WTC11 (cell line): Measurements from ENCODE around the gene CWH43. TPM values are rescaled to one million over a fixed set of nuclear protein-coding genes. Genes with fewer than 3 reads are reported as not detected.

Experiments
- ATAC-seq: fragments of 200-7000 bp; cut with Tn5 transposase; 2 replicates; pipeline ENCODE4 v1.10.0; 2021; ENCODE audit warnings: mild to moderate bottlenecking, moderate library complexity
- CTCF ChIA-PET: fragments of 300-600 bp; sonication (Branson Sonifier 250); formaldehyde crosslinking; loops from one replicate; lab custom pipeline; 2021; ENCODE audit warnings: antibody characterized with exemption; lab: Charles Lee
- POLR2A ChIA-PET: fragments of 350-600 bp; sonication (Branson Sonifier 250); formaldehyde crosslinking; loops from one replicate; lab custom pipeline; 2021; ENCODE audit warnings: antibody characterized with exemption; lab: Charles Lee
- DNase-seq: peaks from one replicate; pipeline ENCODE4 v3.0.0; 2021; ENCODE audit warnings: low spot score
- H3K27ac Mint-ChIP-seq: 2 replicates; pipeline ENCODE4 v1.8.0; 2021; ENCODE audit warnings: mixed read lengths
- H3K27me3 Mint-ChIP-seq: 2 replicates; pipeline ENCODE4 v1.8.0; 2021; ENCODE audit warnings: low read depth, mild to moderate bottlenecking, moderate library complexity, mixed read lengths
- H3K36me3 Mint-ChIP-seq: 2 replicates; pipeline ENCODE4 v1.8.0; 2021; ENCODE audit warnings: mixed read lengths
- H3K4me1 Mint-ChIP-seq: 2 replicates; pipeline ENCODE4 v1.8.0; 2022; ENCODE audit warnings: mixed read lengths
- H3K4me3 Mint-ChIP-seq: 2 replicates; pipeline ENCODE4 v1.8.0; 2021; ENCODE audit warnings: mild to moderate bottlenecking, moderate library complexity, mixed read lengths
- H3K9me3 Mint-ChIP-seq: 2 replicates; pipeline ENCODE4 v1.8.0; 2021; ENCODE audit warnings: mixed read lengths
- ATF1 ChIP-seq: sonication (generic); formaldehyde crosslinking; IDR thresholded peaks from 2 replicates; pipeline ENCODE4 v1.8.1; 2023; ENCODE audit warnings: mild to moderate bottlenecking, moderate library complexity, missing genetic modification reagents
- FOXJ3 ChIP-seq: sonication (generic); formaldehyde crosslinking; IDR thresholded peaks from 2 replicates; pipeline ENCODE4 v1.9.0; 2021; ENCODE audit warnings: missing genetic modification reagents, mild to moderate bottlenecking, borderline replicate concordance
- FOXK1 ChIP-seq: sonication (generic); formaldehyde crosslinking; IDR thresholded peaks from 2 replicates; pipeline ENCODE4 v1.8.0; 2022; ENCODE audit warnings: mild to moderate bottlenecking, moderate library complexity, missing genetic modification reagents
- FOXP1 ChIP-seq: sonication (generic); formaldehyde crosslinking; IDR thresholded peaks from 2 replicates; pipeline ENCODE4 v1.8.0; 2022; ENCODE audit warnings: missing genetic modification reagents, mild to moderate bottlenecking, moderate library complexity, borderline replicate concordance
- GTF2I ChIP-seq: fragments of 250-450 bp; sonication (Bioruptor Pico); conservative IDR thresholded peaks from 2 replicates; pipeline ENCODE4 v1.4.0; 2021; ENCODE audit warnings: mild to moderate bottlenecking
- KAT7 ChIP-seq: sonication (generic); formaldehyde crosslinking; IDR thresholded peaks from 2 replicates; pipeline ENCODE4 v1.8.1; 2023; ENCODE audit warnings: missing genetic modification reagents, mild to moderate bottlenecking, borderline replicate concordance
- MLX ChIP-seq: sonication (generic); formaldehyde crosslinking; IDR thresholded peaks from 2 replicates; pipeline ENCODE4 v1.8.1; 2023; ENCODE audit warnings: mild to moderate bottlenecking, missing genetic modification reagents, moderate library complexity
- SMAD4 ChIP-seq: sonication (generic); formaldehyde crosslinking; IDR thresholded peaks from 2 replicates; pipeline ENCODE4 v1.8.0; 2022; ENCODE audit warnings: mild to moderate bottlenecking, missing genetic modification reagents
- TP53 ChIP-seq: sonication (generic); formaldehyde crosslinking; IDR thresholded peaks from 2 replicates; pipeline ENCODE4 v1.8.1; 2023; ENCODE audit warnings: mild to moderate bottlenecking, missing genetic modification reagents
- ZNF281 ChIP-seq: sonication (generic); formaldehyde crosslinking; IDR thresholded peaks from 2 replicates; pipeline ENCODE4 v1.8.0; 2023; ENCODE audit warnings: mild to moderate bottlenecking, missing genetic modification reagents
- ZNF416 ChIP-seq: fragments of 250-450 bp; sonication (Bioruptor Pico); IDR thresholded peaks from 2 replicates; pipeline ENCODE4 v1.9.0; 2021; ENCODE audit warnings: mild to moderate bottlenecking, inconsistent platforms
- total RNA-seq: library from RNA; stranded (reverse); gene quantifications from 3 replicates; pipeline ENCODE4 v1.2.3, GENCODE V29; 2021
- TF ChIP-seq, protein P1 (sequence below): fragments of 250-450 bp; sonication (Bioruptor Pico); IDR thresholded peaks from 2 replicates; pipeline ENCODE4 v1.9.0; 2021; ENCODE audit warnings: mild to moderate bottlenecking
- TF ChIP-seq, protein P2 (sequence below): fragments of 250-450 bp; sonication (Bioruptor Pico); IDR thresholded peaks from 2 replicates; pipeline ENCODE4 v2.1.2; 2022; ENCODE audit warnings: mild to moderate bottlenecking, moderate library complexity
- TF ChIP-seq, protein P3 (sequence below): fragments of 250-450 bp; sonication (Bioruptor Pico); IDR thresholded peaks from 2 replicates; pipeline ENCODE4 v1.9.0; 2021; ENCODE audit warnings: moderate library complexity, mild to moderate bottlenecking, inconsistent platforms, borderline replicate concordance
- TF ChIP-seq, protein P4 (sequence below): sonication (generic); formaldehyde crosslinking; IDR thresholded peaks from 2 replicates; pipeline ENCODE4 v1.8.0; 2022; ENCODE audit warnings: missing genetic modification reagents
- TF ChIP-seq, protein P5 (sequence below): sonication (generic); formaldehyde crosslinking; IDR thresholded peaks from 2 replicates; pipeline ENCODE4 v1.8.0; 2022; ENCODE audit warnings: mild to moderate bottlenecking, missing genetic modification reagents

The CWH43 gene
- total RNA-seq, 1 experiment from 2014 or later, result not detected

DNA sequence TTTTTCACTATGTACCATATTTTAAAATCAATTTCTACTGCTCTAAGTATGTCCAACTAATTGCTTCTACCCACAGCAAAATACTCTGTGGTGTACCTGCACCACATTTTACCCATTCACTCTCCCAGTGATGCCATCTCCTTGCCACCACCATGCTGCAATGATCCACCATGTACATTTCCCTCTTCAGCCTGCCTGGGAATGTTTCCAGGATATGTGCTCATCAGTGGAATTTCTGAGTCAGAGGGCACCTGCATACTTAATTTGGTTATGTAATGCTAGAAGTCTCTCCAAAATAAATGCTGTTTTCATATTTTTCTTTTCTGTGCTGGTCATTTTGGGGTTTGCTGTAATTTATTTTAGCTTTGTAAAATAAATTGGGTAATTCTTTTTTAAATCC is 46.3 kb upstream of the CWH43 start:
- peaks cover 6% of the 10 kb centered on the region for H3K4me1 Mint-ChIP-seq
- peaks cover 4% of the 10 kb centered on the region for H3K36me3 Mint-ChIP-seq
- ChIA-PET CTCF (no interaction called here), POLR2A (no interaction called here)
- no peak for TF ChIP-seq FOXP1
- no peak for TF ChIP-seq FOXJ3 (CRISPR knock-in tag)
- TF ChIP-seq, protein P1, sequence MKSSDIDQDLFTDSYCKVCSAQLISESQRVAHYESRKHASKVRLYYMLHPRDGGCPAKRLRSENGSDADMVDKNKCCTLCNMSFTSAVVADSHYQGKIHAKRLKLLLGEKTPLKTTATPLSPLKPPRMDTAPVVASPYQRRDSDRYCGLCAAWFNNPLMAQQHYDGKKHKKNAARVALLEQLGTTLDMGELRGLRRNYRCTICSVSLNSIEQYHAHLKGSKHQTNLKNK (CRISPR knock-in tag), result no peak
- no peak for TF ChIP-seq MLX (CRISPR knock-in tag)
- TF ChIP-seq, protein P2, sequence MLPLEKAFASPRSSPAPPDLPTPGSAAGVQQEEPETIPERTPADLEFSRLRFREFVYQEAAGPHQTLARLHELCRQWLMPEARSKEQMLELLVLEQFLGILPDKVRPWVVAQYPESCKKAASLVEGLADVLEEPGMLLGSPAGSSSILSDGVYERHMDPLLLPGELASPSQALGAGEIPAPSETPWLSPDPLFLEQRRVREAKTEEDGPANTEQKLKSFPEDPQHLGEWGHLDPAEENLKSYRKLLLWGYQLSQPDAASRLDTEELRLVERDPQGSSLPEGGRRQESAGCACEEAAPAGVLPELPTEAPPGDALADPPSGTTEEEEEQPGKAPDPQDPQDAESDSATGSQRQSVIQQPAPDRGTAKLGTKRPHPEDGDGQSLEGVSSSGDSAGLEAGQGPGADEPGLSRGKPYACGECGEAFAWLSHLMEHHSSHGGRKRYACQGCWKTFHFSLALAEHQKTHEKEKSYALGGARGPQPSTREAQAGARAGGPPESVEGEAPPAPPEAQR (CRISPR knock-in tag), result no peak
- TF ChIP-seq, protein P3, sequence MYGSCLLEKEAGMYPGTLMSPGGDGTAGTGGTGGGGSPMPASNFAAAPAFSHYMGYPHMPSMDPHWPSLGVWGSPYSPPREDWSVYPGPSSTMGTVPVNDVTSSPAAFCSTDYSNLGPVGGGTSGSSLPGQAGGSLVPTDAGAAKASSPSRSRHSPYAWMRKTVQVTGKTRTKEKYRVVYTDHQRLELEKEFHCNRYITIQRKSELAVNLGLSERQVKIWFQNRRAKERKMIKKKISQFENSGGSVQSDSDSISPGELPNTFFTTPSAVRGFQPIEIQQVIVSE (CRISPR knock-in tag), result no peak
- TF ChIP-seq KAT7 (CRISPR knock-in tag), result no peak
- no peak for TF ChIP-seq TP53
- no peak for TF ChIP-seq ZNF281 (CRISPR knock-in tag)
- TF ChIP-seq ATF1 (CRISPR knock-in tag), result no peak
- TF ChIP-seq, protein P4, sequence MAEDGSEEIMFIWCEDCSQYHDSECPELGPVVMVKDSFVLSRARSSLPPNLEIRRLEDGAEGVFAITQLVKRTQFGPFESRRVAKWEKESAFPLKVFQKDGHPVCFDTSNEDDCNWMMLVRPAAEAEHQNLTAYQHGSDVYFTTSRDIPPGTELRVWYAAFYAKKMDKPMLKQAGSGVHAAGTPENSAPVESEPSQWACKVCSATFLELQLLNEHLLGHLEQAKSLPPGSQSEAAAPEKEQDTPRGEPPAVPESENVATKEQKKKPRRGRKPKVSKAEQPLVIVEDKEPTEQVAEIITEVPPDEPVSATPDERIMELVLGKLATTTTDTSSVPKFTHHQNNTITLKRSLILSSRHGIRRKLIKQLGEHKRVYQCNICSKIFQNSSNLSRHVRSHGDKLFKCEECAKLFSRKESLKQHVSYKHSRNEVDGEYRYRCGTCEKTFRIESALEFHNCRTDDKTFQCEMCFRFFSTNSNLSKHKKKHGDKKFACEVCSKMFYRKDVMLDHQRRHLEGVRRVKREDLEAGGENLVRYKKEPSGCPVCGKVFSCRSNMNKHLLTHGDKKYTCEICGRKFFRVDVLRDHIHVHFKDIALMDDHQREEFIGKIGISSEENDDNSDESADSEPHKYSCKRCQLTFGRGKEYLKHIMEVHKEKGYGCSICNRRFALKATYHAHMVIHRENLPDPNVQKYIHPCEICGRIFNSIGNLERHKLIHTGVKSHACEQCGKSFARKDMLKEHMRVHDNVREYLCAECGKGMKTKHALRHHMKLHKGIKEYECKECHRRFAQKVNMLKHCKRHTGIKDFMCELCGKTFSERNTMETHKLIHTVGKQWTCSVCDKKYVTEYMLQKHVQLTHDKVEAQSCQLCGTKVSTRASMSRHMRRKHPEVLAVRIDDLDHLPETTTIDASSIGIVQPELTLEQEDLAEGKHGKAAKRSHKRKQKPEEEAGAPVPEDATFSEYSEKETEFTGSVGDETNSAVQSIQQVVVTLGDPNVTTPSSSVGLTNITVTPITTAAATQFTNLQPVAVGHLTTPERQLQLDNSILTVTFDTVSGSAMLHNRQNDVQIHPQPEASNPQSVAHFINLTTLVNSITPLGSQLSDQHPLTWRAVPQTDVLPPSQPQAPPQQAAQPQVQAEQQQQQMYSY, result no peak
- TF ChIP-seq FOXK1, result no peak
- TF ChIP-seq ZNF416, result no peak
- TF ChIP-seq, protein P5, sequence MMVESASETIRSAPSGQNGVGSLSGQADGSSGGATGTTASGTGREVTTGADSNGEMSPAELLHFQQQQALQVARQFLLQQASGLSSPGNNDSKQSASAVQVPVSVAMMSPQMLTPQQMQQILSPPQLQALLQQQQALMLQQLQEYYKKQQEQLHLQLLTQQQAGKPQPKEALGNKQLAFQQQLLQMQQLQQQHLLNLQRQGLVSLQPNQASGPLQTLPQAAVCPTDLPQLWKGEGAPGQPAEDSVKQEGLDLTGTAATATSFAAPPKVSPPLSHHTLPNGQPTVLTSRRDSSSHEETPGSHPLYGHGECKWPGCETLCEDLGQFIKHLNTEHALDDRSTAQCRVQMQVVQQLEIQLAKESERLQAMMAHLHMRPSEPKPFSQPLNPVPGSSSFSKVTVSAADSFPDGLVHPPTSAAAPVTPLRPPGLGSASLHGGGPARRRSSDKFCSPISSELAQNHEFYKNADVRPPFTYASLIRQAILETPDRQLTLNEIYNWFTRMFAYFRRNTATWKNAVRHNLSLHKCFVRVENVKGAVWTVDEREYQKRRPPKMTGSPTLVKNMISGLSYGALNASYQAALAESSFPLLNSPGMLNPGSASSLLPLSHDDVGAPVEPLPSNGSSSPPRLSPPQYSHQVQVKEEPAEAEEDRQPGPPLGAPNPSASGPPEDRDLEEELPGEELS (CRISPR knock-in tag), result no peak
- no peak for TF ChIP-seq SMAD4 (CRISPR knock-in tag)
- TF ChIP-seq GTF2I (CRISPR knock-in tag), result no peak
- DNase-seq, result no peak
- ATAC-seq, result no peak
- H3K4me3 Mint-ChIP-seq, result no peak overlapping the region
- H3K27me3 Mint-ChIP-seq, result peaks cover 8% of the 10 kb centered on the region
- no peak overlapping the region for H3K27ac Mint-ChIP-seq
- peaks cover 16% of the 10 kb centered on the region for H3K9me3 Mint-ChIP-seq
